Activated CD8-positive, alpha-beta memory T cell treated with anti-CD3 and anti-CD28 coated beads, Interleukin-2, amount 50 U/mL, for 48 hours (primary cell): ENCODE results near the gene PDGFD.

ENCODE experiments used
- DNase-seq: peaks from one replicate; pipeline ENCODE4 v3.0.0-alpha.2; 2020

PDGFD gene

GRCh38 chr11:103947546-103947919, 216.4 kb downstream of the PDGFD start:
- DNase-seq: no peak

- no peak for DNase-seq
Measured at GRCh38 chr11:103946793-103947545, 217.0 kb downstream of the PDGFD start.

- DNase-seq: no peak
Measured at GRCh38 chr11:103944251-103944940, 219.6 kb downstream of the PDGFD start.

- DNase-seq: no peak
Measured at GRCh38 chr11:103942646-103943045, 221.3 kb downstream of the PDGFD start.

GRCh38 chr11:103940551-103940950, 223.4 kb downstream of the PDGFD start:
- DNase-seq: no peak

GRCh38 chr11:103939694-103940093, 224.3 kb downstream of the PDGFD start:
- DNase-seq: no peak

GRCh38 chr11:103936059-103936458, 227.9 kb downstream of the PDGFD start:
- no peak for DNase-seq

- DNase-seq: no peak
Measured at GRCh38 chr11:103935219-103935618, 228.7 kb downstream of the PDGFD start.

- no peak for DNase-seq
Measured at GRCh38 chr11:103929170-103929903, 234.6 kb downstream of the PDGFD start.

- DNase-seq: no peak
Measured at GRCh38 chr11:103928802-103929161, 235.2 kb downstream of the PDGFD start.

- DNase-seq: no peak
Measured at GRCh38 chr11:103928040-103928801, 235.7 kb downstream of the PDGFD start.

GRCh38 chr11:103927535-103927934, 236.4 kb downstream of the PDGFD start:
- no peak for DNase-seq

GRCh38 chr11:103926990-103927389, 237.0 kb downstream of the PDGFD start:
- DNase-seq: no peak

- DNase-seq: no peak
Measured at GRCh38 chr11:103924166-103925013, 239.6 kb downstream of the PDGFD start.

- DNase-seq: no peak
Measured at GRCh38 chr11:103923451-103923931, 240.5 kb downstream of the PDGFD start.

GRCh38 chr11:103920933-103921332, 243.0 kb downstream of the PDGFD start:
- no peak for DNase-seq

GRCh38 chr11:103920449-103920848, 243.5 kb downstream of the PDGFD start:
- no peak for DNase-seq

- no peak for DNase-seq
Measured at GRCh38 chr11:103910721-103911120, 253.2 kb downstream of the PDGFD start.

GRCh38 chr11:103907548-103908455, 256.1 kb downstream of the PDGFD start:
- DNase-seq: no peak

GRCh38 chr11:103907136-103907535, 256.8 kb downstream of the PDGFD start:
- no peak for DNase-seq
